Osteoblast (primary cell): ENCODE results near the gene RELCH. TPM values are rescaled to one million over a fixed set of nuclear protein-coding genes. Genes with fewer than 3 reads are reported as not detected.

Source experiments
- DNase-seq: peaks from one replicate; pipeline ENCODE4 v3.0.0; 2011; ENCODE audit warnings: low spot score, mixed read lengths; ENCODE audit not compliant: insufficient read length; ENCODE audit errors: missing footprints
- H2AFZ ChIP-seq: 2 replicates; pipeline ENCODE4 v1.6.0; 2011; ENCODE audit warnings: mild to moderate bottlenecking, low read length
- H3K27ac ChIP-seq: 2 replicates; pipeline ENCODE4 v1.5.1; 2011; ENCODE audit warnings: mild to moderate bottlenecking, low read depth, low read length, moderate library complexity
- H3K27me3 ChIP-seq: 2 replicates; pipeline ENCODE4 v1.6.0; 2012; ENCODE audit warnings: mild to moderate bottlenecking, control low read depth, inconsistent platforms, low read length, moderate library complexity; ENCODE audit not compliant: insufficient read depth
- H3K36me3 ChIP-seq: 2 replicates; pipeline ENCODE4 v1.5.1; 2011; ENCODE audit warnings: mild to moderate bottlenecking, low read length, control low read depth, moderate library complexity; ENCODE audit not compliant: insufficient read depth
- H3K4me1 ChIP-seq: 2 replicates; pipeline ENCODE4 v1.5.1; 2011; ENCODE audit warnings: mild to moderate bottlenecking, low read length, control low read depth, moderate library complexity; ENCODE audit not compliant: insufficient read depth
- H3K4me2 ChIP-seq: 2 replicates; pipeline ENCODE4 v1.6.0; 2011; ENCODE audit warnings: mild to moderate bottlenecking, low read length; ENCODE audit not compliant: insufficient read depth
- H3K4me3 ChIP-seq: fragments of 200-600 bp; sonication (generic); 3 replicates; pipeline ENCODE4 v1.5.1; 2012; ENCODE audit warnings: mild to moderate bottlenecking, low read length, inconsistent platforms; ENCODE audit not compliant: insufficient read depth
- H3K79me2 ChIP-seq: 2 replicates; pipeline ENCODE4 v1.6.0; 2012; ENCODE audit warnings: mild to moderate bottlenecking, low read length, control low read depth, inconsistent platforms; ENCODE audit not compliant: insufficient read depth
- H3K9me3 ChIP-seq: 2 replicates; pipeline ENCODE4 v1.5.1; 2011; ENCODE audit warnings: low read depth, low read length, control low read depth
- H4K20me1 ChIP-seq: 2 replicates; pipeline ENCODE4 v1.6.0; 2012; ENCODE audit warnings: mild to moderate bottlenecking, low read length, control low read depth; ENCODE audit not compliant: insufficient read depth
- CTCF ChIP-seq: IDR thresholded peaks from 2 replicates; pipeline ENCODE4 v1.5.1; 2011; ENCODE audit warnings: mild to moderate bottlenecking, low read depth, low read length, moderate library complexity; ENCODE audit errors: extremely low read depth
- total RNA-seq: library from RNA; depleted of rRNA; stranded (reverse); fragments of >200 nt; gene quantifications from 2 replicates; pipeline ENCODE4 v1.2.3, GENCODE V29; 2012

The RELCH gene
- total RNA-seq, 1 donor, result 34.0 TPM

- TF ChIP-seq CTCF, result no peak
- Histone ChIP-seq H3K27ac (no peak overlapping the region), H3K9me3 (no peaks in the 10 kb centered on the region), H3K4me1 (no peaks in the 10 kb centered on the region), H3K4me2 (no peak overlapping the region), H3K36me3 (peaks cover 21% of the 10 kb centered on the region), H3K4me3 (no peak overlapping the region), H2AFZ (no peak overlapping the region), H4K20me1 (no peaks in the 10 kb centered on the region), H3K79me2 (no peaks in the 10 kb centered on the region), H3K27me3 (no peaks in the 10 kb centered on the region)
- no peak for DNase-seq
Measured at GRCh38 chr18:62300359-62300963, 113.4 kb downstream of the RELCH start.

- peaks cover 21% of the 10 kb centered on the region for H3K36me3 ChIP-seq
- H2AFZ ChIP-seq, result no peak overlapping the region
- DNase-seq, result no peak
- no peak overlapping the region for H3K4me2 ChIP-seq
- H4K20me1 ChIP-seq, result no peaks in the 10 kb centered on the region
- H3K4me3 ChIP-seq, result no peak overlapping the region
- no peaks in the 10 kb centered on the region for H3K9me3 ChIP-seq
- H3K4me1 ChIP-seq, result no peaks in the 10 kb centered on the region
- no peak overlapping the region for H3K27ac ChIP-seq
- no peak for TF ChIP-seq CTCF
- no peaks in the 10 kb centered on the region for H3K79me2 ChIP-seq
- H3K27me3 ChIP-seq, result no peaks in the 10 kb centered on the region
Measured at GRCh38 chr18:62301322-62301721, 114.3 kb downstream of the RELCH start.

DNA sequence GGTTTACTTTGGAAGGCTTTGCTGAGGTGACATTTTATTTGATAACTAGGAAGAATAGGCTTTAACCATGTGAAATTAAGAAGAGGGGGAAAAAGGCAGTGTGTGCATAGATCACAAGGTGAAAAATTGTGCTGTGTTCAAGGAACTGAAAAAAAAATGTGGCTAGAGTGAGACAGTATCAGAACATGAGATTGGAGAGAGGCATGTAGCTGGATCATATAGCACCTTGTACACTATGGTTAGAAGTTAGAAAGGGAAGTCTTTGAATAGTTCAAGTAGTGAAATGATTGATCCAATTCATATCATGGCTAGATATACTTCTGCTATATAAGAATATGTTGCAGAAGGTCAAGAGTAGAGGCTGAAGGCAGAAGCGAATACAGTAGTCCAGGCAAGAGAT lies 125.8 kb downstream of the RELCH start:
- no peaks in the 10 kb centered on the region for H3K4me1 ChIP-seq
- H3K27ac ChIP-seq, result no peak overlapping the region
- no peak for TF ChIP-seq CTCF
- H3K79me2 ChIP-seq, result no peaks in the 10 kb centered on the region
- no peak overlapping the region for H2AFZ ChIP-seq
- no peak overlapping the region for H3K4me3 ChIP-seq
- no peak for DNase-seq
- no peaks in the 10 kb centered on the region for H3K36me3 ChIP-seq
- no peak overlapping the region for H3K4me2 ChIP-seq
- no peaks in the 10 kb centered on the region for H3K27me3 ChIP-seq
- H4K20me1 ChIP-seq, result no peaks in the 10 kb centered on the region
- no peaks in the 10 kb centered on the region for H3K9me3 ChIP-seq

DNA sequence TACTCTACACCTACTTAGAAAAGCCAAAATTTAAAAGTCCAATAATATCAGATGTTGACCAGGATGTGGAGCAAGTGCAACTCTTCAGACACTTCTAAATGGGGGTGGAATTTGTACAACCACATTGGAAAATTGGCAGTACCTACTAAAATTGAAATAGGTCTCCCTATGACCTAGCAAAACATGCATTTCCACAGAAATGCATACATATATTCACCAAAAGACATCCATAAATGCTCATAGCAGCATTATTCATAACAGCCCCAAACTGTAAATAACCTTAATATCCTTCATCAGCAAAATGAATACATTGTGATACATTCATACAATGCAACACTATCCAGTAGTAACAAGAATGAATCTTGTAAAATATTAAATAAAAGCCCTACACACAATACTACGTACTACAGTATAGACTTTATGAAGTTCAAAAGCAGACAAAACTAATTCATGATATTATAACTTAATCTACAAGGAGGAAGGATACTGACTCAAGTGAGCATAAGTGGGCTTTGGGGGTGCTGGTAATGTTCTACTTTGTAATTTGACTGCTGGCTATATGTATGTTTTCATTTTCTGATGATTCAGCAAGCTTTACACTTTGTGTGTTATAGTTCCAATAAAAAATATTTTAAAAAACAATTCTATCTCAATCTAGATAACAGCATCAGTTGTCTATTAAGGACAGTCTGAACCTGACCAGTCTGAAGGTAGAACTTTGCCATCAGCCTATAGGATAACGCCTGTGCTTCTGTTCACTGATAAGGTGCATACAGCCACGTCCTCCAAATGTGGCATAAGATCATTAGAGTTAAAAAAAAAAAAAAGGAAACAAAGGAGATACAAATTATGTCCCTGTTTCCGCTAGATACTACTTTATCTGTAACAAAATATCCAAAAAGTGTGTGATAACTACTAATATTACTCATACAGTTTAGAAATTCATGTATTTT lies 131.4 kb downstream of the RELCH start:
- H4K20me1 ChIP-seq, result no peaks in the 10 kb centered on the region
- no peak overlapping the region for H3K4me2 ChIP-seq
- no peaks in the 10 kb centered on the region for H3K36me3 ChIP-seq
- no peaks in the 10 kb centered on the region for H3K4me1 ChIP-seq
- TF ChIP-seq CTCF, result no peak
- no peak overlapping the region for H2AFZ ChIP-seq
- DNase-seq, result no peak
- H3K27me3 ChIP-seq, result peaks cover 34% of the 10 kb centered on the region
- no peaks in the 10 kb centered on the region for H3K79me2 ChIP-seq
- H3K9me3 ChIP-seq, result no peaks in the 10 kb centered on the region
- H3K27ac ChIP-seq, result no peak overlapping the region
- H3K4me3 ChIP-seq, result no peak overlapping the region
